H9 (cell line): ENCODE results near the gene SETBP1. TPM values are rescaled to one million over a fixed set of nuclear protein-coding genes. Genes with fewer than 3 reads are reported as not detected.

Source experiments
- DNase-seq: peaks from one replicate; pipeline ENCODE4 v3.0.0-alpha.2; 2017
- H2AFZ ChIP-seq: one replicate; pipeline ENCODE4 v1.6.1; 2013; ENCODE audit warnings: mild to moderate bottlenecking, low read length, control low read depth, moderate library complexity
- H2AK5ac ChIP-seq: 2 replicates; pipeline ENCODE4 v1.6.1; 2013; ENCODE audit warnings: low read length, control low read depth, mixed read lengths; ENCODE audit not compliant: insufficient read length
- H2BK120ac ChIP-seq: one replicate; pipeline ENCODE4 v1.6.1; 2013; ENCODE audit warnings: low read depth, mild to moderate bottlenecking, low read length, control low read depth, inconsistent platforms; ENCODE audit not compliant: poor library complexity, severe bottlenecking
- H2BK12ac ChIP-seq: 2 replicates; pipeline ENCODE4 v1.6.1; 2013; ENCODE audit warnings: low read length, control low read depth, mixed read lengths, low read depth; ENCODE audit not compliant: insufficient read length
- H2BK15ac ChIP-seq: 2 replicates; pipeline ENCODE4 v1.6.1; 2013; ENCODE audit warnings: low read depth, low read length, control low read depth
- H2BK20ac ChIP-seq: one replicate; pipeline ENCODE4 v1.6.1; 2013; ENCODE audit warnings: low read depth, mild to moderate bottlenecking, low read length, control low read depth, inconsistent platforms; ENCODE audit not compliant: poor library complexity, severe bottlenecking
- H2BK5ac ChIP-seq: 2 replicates; pipeline ENCODE4 v1.6.1; 2013; ENCODE audit warnings: low read length, control low read depth, mixed read lengths; ENCODE audit not compliant: insufficient read length
- H3K14ac ChIP-seq: 2 replicates; pipeline ENCODE4 v1.6.1; 2013; ENCODE audit warnings: low read length, control low read depth; ENCODE audit not compliant: insufficient read depth
- H3K18ac ChIP-seq: 2 replicates; pipeline ENCODE4 v1.6.1; 2013; ENCODE audit warnings: low read depth, mild to moderate bottlenecking, mixed read lengths, low read length, control low read depth; ENCODE audit not compliant: insufficient read length
- H3K23ac ChIP-seq: 2 replicates; pipeline ENCODE4 v1.6.1; 2013; ENCODE audit warnings: low read length, control low read depth, mixed read lengths, low read depth; ENCODE audit not compliant: insufficient read length
- H3K23me2 ChIP-seq: 2 replicates; pipeline ENCODE4 v1.6.1; 2013; ENCODE audit warnings: low read depth, mild to moderate bottlenecking, mixed read lengths, low read length, control low read depth; ENCODE audit not compliant: insufficient read length, poor library complexity, severe bottlenecking
- H3K27ac ChIP-seq: 2 replicates; pipeline ENCODE4 v1.5.1; 2013; ENCODE audit warnings: low read length, control low read depth, mixed read lengths, low read depth; ENCODE audit not compliant: insufficient read length
- H3K27me3 ChIP-seq: 2 replicates; pipeline ENCODE4 v1.6.1; 2013; ENCODE audit warnings: low read length, control low read depth, inconsistent platforms; ENCODE audit not compliant: insufficient read depth
- H3K4ac ChIP-seq: 2 replicates; pipeline ENCODE4 v1.6.1; 2013; ENCODE audit warnings: low read depth, mild to moderate bottlenecking, control low read depth, inconsistent platforms, low read length, moderate library complexity
- H3K4me1 ChIP-seq: 2 replicates; pipeline ENCODE4 v1.6.1; 2013; ENCODE audit warnings: low read length, control low read depth, inconsistent platforms; ENCODE audit not compliant: insufficient read depth
- H3K4me2 ChIP-seq: 2 replicates; pipeline ENCODE4 v1.6.1; 2013; ENCODE audit warnings: low read length, control low read depth, mixed read lengths; ENCODE audit not compliant: insufficient read length, insufficient read depth
- H3K56ac ChIP-seq: 2 replicates; pipeline ENCODE4 v1.6.1; 2013; ENCODE audit warnings: low read depth, mild to moderate bottlenecking, mixed read lengths, low read length, control low read depth; ENCODE audit not compliant: insufficient read length
- H3K79me1 ChIP-seq: 2 replicates; pipeline ENCODE4 v1.6.1; 2013; ENCODE audit warnings: low read depth, mild to moderate bottlenecking, moderate library complexity, low read length, control low read depth, inconsistent platforms; ENCODE audit not compliant: insufficient read depth, poor library complexity, severe bottlenecking
- H3K79me2 ChIP-seq: 2 replicates; pipeline ENCODE4 v1.6.1; 2013; ENCODE audit warnings: low read length, control low read depth, inconsistent platforms; ENCODE audit not compliant: insufficient read depth
- H3K9ac ChIP-seq: 2 replicates; pipeline ENCODE4 v1.6.1; 2013; ENCODE audit warnings: low read length, control low read depth, mixed read lengths; ENCODE audit not compliant: insufficient read length; ENCODE audit errors: extremely low read depth
- H3K9me3 ChIP-seq: one replicate; pipeline ENCODE4 v1.6.1; 2013; ENCODE audit warnings: low read depth, low read length, inconsistent platforms; ENCODE audit not compliant: control insufficient read depth
- H3T11ph ChIP-seq: one replicate; pipeline ENCODE4 v1.6.1; 2013; ENCODE audit warnings: mild to moderate bottlenecking, low read length, control low read depth, inconsistent platforms
- H4K20me1 ChIP-seq: one replicate; pipeline ENCODE4 v1.6.1; 2013; ENCODE audit not compliant: control insufficient read depth, insufficient read length, insufficient read depth
- H4K5ac ChIP-seq: 2 replicates; pipeline ENCODE4 v1.6.1; 2013; ENCODE audit warnings: low read depth, mild to moderate bottlenecking, mixed read lengths, low read length, control low read depth; ENCODE audit not compliant: insufficient read length
- H4K8ac ChIP-seq: replicated peaks from 2 replicates; pipeline ENCODE4 v1.6.1; 2013; ENCODE audit warnings: low read length, control low read depth, mixed read lengths, low read depth; ENCODE audit not compliant: insufficient read length
- H4K91ac ChIP-seq: 2 replicates; pipeline ENCODE4 v1.6.1; 2013; ENCODE audit warnings: low read depth, mild to moderate bottlenecking, moderate library complexity, mixed read lengths, low read length, control low read depth; ENCODE audit not compliant: insufficient read length
- H3K27ac Mint-ChIP-seq, 3 experiments: 2 replicates in 2 of 3; 3 replicates in 1 of 3; pipeline ENCODE4 v1.8.0; 2020 to 2021; ENCODE audit warnings: mixed read lengths in 3 of 3, mild to moderate bottlenecking in 1 of 3, moderate library complexity in 1 of 3
- H3K27me3 Mint-ChIP-seq: 2 replicates; pipeline ENCODE4 v1.8.0; 2021; ENCODE audit warnings: low read depth, mild to moderate bottlenecking, moderate library complexity, mixed read lengths
- H3K36me3 Mint-ChIP-seq, 3 experiments: 2 replicates in 2 of 3; 3 replicates in 1 of 3; pipeline ENCODE4 v1.8.0; 2020 to 2021; ENCODE audit warnings: low read depth in 3 of 3, mixed read lengths in 3 of 3; ENCODE audit not compliant: insufficient read depth in 1 of 3
- H3K4me1 Mint-ChIP-seq, 2 experiments: 2 replicates each; pipeline ENCODE4 v1.8.0; 2020; ENCODE audit warnings: mixed read lengths in 2 of 2
- H3K4me3 Mint-ChIP-seq, 2 experiments: 2 replicates in 1 of 2; 3 replicates in 1 of 2; pipeline ENCODE4 v1.8.0; 2020 to 2021; ENCODE audit warnings: mild to moderate bottlenecking in 2 of 2, mixed read lengths in 2 of 2, moderate library complexity in 1 of 2
- H3K9me3 Mint-ChIP-seq, 2 experiments: 2 replicates in 1 of 2; 3 replicates in 1 of 2; pipeline ENCODE4 v1.8.0; 2020; ENCODE audit warnings: mild to moderate bottlenecking in 2 of 2, mixed read lengths in 2 of 2, moderate library complexity in 1 of 2
- WGBS: extraction: QIAGEN DNeasy Blood & Tissue Kit; methylation state at CpG from one replicate; pipeline ENCODE4 v1.1.7; 2013; ENCODE audit warnings: missing lambda C conversion rate, low lambda C conversion rate, mixed read lengths; ENCODE audit not compliant: insufficient read length; ENCODE audit errors: extremely low coverage; 5-methylcytosine and 5-hydroxymethylcytosine counted together
- total RNA-seq: library from RNA; stranded (reverse); gene quantifications from 2 replicates; pipeline ENCODE4 v1.2.1, GENCODE V29; 2021
- TF ChIP-seq, protein P1 (sequence below): fragments of 200-600 bp; sonication (generic); conservative IDR thresholded peaks from 3 replicates; pipeline ENCODE4 v1.8.0; 2021; ENCODE audit warnings: antibody characterized with exemption, mild to moderate bottlenecking

SETBP1 gene
- total RNA-seq, 1 experiment from 2014 or later, result 4.6 TPM

DNA sequence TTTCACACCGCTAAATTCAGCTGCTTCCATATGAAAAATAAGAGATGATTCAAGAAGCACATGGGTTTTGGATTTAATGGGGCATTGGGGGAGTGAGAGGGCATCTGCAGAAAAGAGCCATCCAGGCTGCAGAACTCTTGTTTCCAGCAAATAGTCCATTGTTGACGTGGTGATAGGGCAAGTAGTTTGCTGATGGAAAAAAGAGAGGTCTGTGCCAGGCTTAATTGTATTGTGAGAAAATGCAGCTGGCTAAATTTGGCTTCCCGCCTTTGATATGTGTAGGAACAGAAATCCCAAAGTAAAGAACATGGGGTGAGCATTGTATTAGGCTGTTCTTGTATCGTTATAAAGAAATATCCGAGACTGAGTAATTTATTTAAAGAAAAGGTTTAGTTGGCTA is 199.5 kb downstream of the SETBP1 start:
- peaks cover 5 to 12% (median 6%) of the 10 kb centered on the region in 3 experiments for H3K36me3 Mint-ChIP-seq
- no peak overlapping the region for H3K23ac ChIP-seq
- no peak overlapping the region for H3K4me2 ChIP-seq
- H3K9ac ChIP-seq, result no peak overlapping the region
- WGBS, result no CpG with 5 or more reads among the region's 5 CpGs
- no peak overlapping the region for H2BK120ac ChIP-seq
- H4K5ac ChIP-seq, result no peak overlapping the region
- no peaks in the 10 kb centered on the region for H3K23me2 ChIP-seq
- no peaks in the 10 kb centered on the region for H3K79me2 ChIP-seq
- no peak overlapping the region for H3T11ph ChIP-seq
- H4K20me1 ChIP-seq, result no peaks in the 10 kb centered on the region
- H3K14ac ChIP-seq, result no peak overlapping the region
- no peaks in the 10 kb centered on the region; the same call in none of the 2 replicates for H3K27me3 Mint-ChIP-seq
- no peaks in the 10 kb centered on the region for H3K9me3 ChIP-seq
- H3K56ac ChIP-seq, result no peak overlapping the region
- peaks cover 6 to 8% of the 10 kb centered on the region in 2 experiments; a peak in 4 of 5 replicates for H3K9me3 Mint-ChIP-seq
- H3K27me3 ChIP-seq, result no peaks in the 10 kb centered on the region
- H2BK15ac ChIP-seq, result no peak overlapping the region
- no peaks in the 10 kb centered on the region for H3K79me1 ChIP-seq
- no peak overlapping the region for H3K27ac ChIP-seq
- H2BK12ac ChIP-seq, result no peak overlapping the region
- H3K4me1 Mint-ChIP-seq, result peaks cover 16 to 19% of the 10 kb centered on the region in 2 experiments
- H2AFZ ChIP-seq, result no peak overlapping the region
- no peak overlapping the region for H3K4me3 Mint-ChIP-seq
- DNase-seq, result no peak
- peaks cover 6% of the 10 kb centered on the region; the same call in 1 of the 2 replicates for H3K4me1 ChIP-seq
- no peak overlapping the region for H4K91ac ChIP-seq
- no peak overlapping the region for H2BK5ac ChIP-seq
- no peak overlapping the region for H2AK5ac ChIP-seq
- no peak overlapping the region; a peak in 1 of 7 replicates for H3K27ac Mint-ChIP-seq
- no peak overlapping the region for H3K4ac ChIP-seq
- H2BK20ac ChIP-seq, result no peak overlapping the region
- no peak overlapping the region for H3K18ac ChIP-seq
- TF ChIP-seq, protein P1, sequence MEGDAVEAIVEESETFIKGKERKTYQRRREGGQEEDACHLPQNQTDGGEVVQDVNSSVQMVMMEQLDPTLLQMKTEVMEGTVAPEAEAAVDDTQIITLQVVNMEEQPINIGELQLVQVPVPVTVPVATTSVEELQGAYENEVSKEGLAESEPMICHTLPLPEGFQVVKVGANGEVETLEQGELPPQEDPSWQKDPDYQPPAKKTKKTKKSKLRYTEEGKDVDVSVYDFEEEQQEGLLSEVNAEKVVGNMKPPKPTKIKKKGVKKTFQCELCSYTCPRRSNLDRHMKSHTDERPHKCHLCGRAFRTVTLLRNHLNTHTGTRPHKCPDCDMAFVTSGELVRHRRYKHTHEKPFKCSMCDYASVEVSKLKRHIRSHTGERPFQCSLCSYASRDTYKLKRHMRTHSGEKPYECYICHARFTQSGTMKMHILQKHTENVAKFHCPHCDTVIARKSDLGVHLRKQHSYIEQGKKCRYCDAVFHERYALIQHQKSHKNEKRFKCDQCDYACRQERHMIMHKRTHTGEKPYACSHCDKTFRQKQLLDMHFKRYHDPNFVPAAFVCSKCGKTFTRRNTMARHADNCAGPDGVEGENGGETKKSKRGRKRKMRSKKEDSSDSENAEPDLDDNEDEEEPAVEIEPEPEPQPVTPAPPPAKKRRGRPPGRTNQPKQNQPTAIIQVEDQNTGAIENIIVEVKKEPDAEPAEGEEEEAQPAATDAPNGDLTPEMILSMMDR, result no peak
- no peak overlapping the region for H4K8ac ChIP-seq
